Spleen (tissue), 7 donors: ENCODE results near the gene SLC7A9.

ENCODE experiments used
- CTCF ChIP-seq, 11 experiments: fragments of 200-600 bp in 7 of 11; fragments of 450-650 bp in 4 of 11; sonication (generic) in 4 of 11; IDR thresholded peaks in 8 of 11; conservative IDR thresholded peaks in 3 of 11; 1 replicate in 7 of 11; 2 replicates in 4 of 11; pipeline versions ENCODE4 v1.4.0 to v1.8.0; 2016 to 2021; ENCODE audit warnings: antibody characterized with exemption in 11 of 11, inconsistent platforms in 4 of 11, mild to moderate bottlenecking in 1 of 11
- POLR2A ChIP-seq, 3 donors: fragments of 450-650 bp; IDR thresholded peaks; one replicate each; pipeline ENCODE4 v1.5.1; 2017; ENCODE audit warnings: antibody characterized with exemption in 3 of 3, mild to moderate bottlenecking in 1 of 3
- donor health status: DM: no; HTN: no; CAD: no; lungs with moderate emphysema.
- donor health status: DM: no; HTN: no; CAD: no.
- donor health status: DM: no; HTN: no; CAD: no.

GRCh38 chr19:32911467-32911866 lies 41.9 kb upstream of the SLC7A9 start:
- TF ChIP-seq CTCF (IDR thresholded peaks at IDR 0.05 in 8 of 11, conservative IDR thresholded peaks at IDR 0.05 in 3 of 11): no peak
- TF ChIP-seq POLR2A (IDR thresholded peaks at IDR 0.05): no peak
